GM12892 (cell line): ENCODE measurements around the gene GAS7.

Experiments used
- POLR2A ChIP-seq: IDR thresholded peaks from 2 replicates; pipeline ENCODE4 v1.6.1; 2011; ENCODE audit warnings: low read depth, low read length, control low read depth
- POLR2AphosphoS5 ChIP-seq: IDR thresholded peaks from 2 replicates; pipeline ENCODE4 v1.6.1; 2011; ENCODE audit warnings: low read depth, low read length, control low read depth
- TAF1 ChIP-seq: IDR thresholded peaks from 2 replicates; pipeline ENCODE4 v1.6.1; 2011; ENCODE audit warnings: low read depth, mild to moderate bottlenecking, control low read depth, low read length, borderline replicate concordance

- TF ChIP-seq POLR2A = no peak
- no peak for TF ChIP-seq TAF1
- TF ChIP-seq POLR2AphosphoS5 = no peak
These were observed 284.9 kb downstream of the GAS7 start for GRCh38 chr17:9913476-9913875.
